GM12891 (cell line): ENCODE results near the gene PSG1.
"Not testable (repeated sequence)": the region's sequence is repeated elsewhere in the genome, so short reads cannot be mapped to it uniquely, and the experiment has no call there.

Experiments used
- DNase-seq: peaks from one replicate; pipeline ENCODE4 v3.0.0; 2011; ENCODE audit warnings: low spot score; ENCODE audit not compliant: insufficient read length
- FAIRE-seq: peaks from 2 replicates; lab custom pipeline; 2011; peaks lifted over from hg19 to GRCh38; lab: Jason Lieb, UNC
- PAX5 ChIP-seq: IDR thresholded peaks from 2 replicates; pipeline ENCODE4 v1.6.1; 2011; ENCODE audit warnings: low read length, moderate library complexity, mild to moderate bottlenecking; ENCODE audit not compliant: insufficient read depth, severe bottlenecking
- POLR2A ChIP-seq: IDR thresholded peaks from 2 replicates; pipeline ENCODE4 v1.6.1; 2011; ENCODE audit warnings: low read depth, low read length, control low read depth
- POLR2AphosphoS5 ChIP-seq: IDR thresholded peaks from 2 replicates; pipeline ENCODE4 v1.6.1; 2011; ENCODE audit warnings: low read depth, low read length, control low read depth
- POU2F2 ChIP-seq: IDR thresholded peaks from 2 replicates; pipeline ENCODE4 v1.6.1; 2011; ENCODE audit warnings: low read depth, mild to moderate bottlenecking, control low read depth, low read length, moderate library complexity
- SPI1 ChIP-seq: IDR thresholded peaks from 2 replicates; pipeline ENCODE4 v1.6.1; 2011; ENCODE audit warnings: low read depth, low read length, control low read depth
- TAF1 ChIP-seq: IDR thresholded peaks from 2 replicates; pipeline ENCODE4 v1.6.1; 2011; ENCODE audit warnings: low read depth, low read length, control low read depth

The PSG1 gene

DNA sequence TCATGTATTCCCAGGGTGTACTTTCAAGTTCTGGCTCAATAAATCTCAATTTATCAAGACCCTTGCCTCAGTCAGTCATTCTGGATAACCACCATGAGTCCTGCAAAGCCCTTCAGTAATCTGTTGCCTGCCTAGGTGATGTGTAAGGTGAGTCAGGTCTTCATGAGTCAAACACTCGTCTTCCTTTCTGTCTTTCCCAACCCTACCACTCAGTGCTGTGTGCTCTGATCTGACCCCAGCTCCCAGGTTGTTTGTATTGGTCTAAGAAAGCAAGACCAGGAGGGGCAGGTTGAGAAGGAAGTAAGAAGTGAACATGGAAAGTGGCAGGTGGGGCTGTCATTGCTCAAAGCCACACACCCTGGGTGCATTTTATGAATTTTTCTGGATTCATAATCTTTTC, 18.2 kb upstream of the PSG1 start:
- not testable (repeated sequence) for DNase-seq, FAIRE-seq

DNA sequence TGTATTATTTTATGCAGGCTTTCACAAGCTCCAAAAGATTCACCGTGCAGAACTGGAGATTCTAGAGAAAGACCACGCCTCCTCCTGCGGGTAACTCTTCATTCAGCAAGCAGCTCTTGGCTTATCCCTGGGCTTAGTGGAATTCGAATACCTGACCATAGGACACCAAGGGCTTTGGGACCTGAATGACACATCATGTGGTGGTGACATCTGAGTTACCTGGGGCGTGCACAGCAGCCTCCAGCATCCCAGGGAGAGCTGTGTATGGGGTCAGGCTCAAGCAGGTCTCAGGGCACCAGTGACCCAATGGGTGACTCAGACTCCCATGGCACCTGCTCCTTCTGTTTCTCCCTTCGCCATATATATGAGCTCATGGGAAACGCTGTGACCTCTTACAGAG, 10.9 kb upstream of the PSG1 start:
- FAIRE-seq, DNase-seq: not testable (repeated sequence)

DNA sequence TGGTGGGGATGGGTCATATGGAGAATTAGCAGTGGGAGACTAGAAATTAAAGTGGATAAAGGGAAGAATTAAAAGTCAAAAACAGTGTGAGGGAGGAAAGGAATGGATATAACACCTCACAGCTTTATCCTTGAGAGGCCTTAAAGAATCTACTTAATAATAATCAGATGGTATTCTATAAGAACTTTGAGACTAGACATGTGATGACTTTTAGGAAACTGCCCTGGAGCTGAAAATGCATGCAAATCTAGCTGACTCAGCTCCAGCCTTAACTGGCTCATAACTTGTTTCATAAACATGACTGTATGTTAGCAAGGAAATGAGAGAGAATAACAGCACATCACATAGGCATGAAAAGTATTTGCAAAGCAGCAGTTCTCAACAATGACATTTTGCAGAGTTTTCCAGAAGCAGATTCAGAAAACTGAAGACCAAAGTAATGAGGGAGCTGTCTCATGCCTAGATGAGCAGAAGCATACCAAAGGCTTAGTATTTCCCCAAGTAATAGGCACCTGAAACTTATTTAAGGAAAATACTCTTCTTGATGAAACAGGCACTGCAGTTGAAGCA, 8.4 kb upstream of the PSG1 start:
- FAIRE-seq, DNase-seq: not testable (repeated sequence)

DNA sequence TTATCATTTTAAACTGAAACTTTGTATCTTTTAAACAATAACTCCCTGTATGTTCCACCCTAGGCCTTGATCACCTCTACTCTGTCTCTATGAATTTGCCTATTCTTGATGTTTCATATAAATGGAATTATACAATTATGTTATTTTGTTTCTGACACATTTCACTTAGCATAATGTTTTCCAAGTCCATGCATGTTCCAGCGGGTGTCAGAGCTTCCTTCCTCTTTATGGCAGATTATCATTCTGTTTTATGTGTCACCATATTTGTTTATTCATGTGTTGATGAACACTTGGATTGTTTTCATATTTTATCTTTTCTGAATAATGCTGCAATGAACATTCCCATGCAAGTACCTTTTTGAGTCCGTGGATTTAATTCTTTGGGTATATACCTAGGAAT, 3.2 kb upstream of the PSG1 start:
- FAIRE-seq, DNase-seq: not testable (repeated sequence)

DNA sequence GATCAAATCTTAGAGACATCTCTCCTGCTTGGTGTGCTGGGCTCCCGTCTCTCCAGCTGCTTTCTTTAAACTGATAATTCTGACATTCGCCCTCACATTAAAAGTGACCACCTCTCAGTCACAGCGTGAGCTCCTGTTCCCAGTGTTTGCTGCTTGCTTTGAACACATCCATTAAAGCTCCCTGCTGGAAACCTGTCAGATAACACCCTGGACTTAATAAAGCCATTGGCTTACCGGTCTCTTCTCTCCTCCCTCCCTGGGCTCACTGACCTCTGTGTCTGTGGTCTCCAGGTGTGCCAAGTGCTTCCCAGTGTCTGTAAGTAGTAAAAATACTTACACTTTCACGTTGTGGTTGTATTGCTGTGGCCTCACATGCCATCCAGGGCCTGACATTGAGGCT, 2.5 kb upstream of the PSG1 start:
- DNase-seq, FAIRE-seq: not testable (repeated sequence)

DNA sequence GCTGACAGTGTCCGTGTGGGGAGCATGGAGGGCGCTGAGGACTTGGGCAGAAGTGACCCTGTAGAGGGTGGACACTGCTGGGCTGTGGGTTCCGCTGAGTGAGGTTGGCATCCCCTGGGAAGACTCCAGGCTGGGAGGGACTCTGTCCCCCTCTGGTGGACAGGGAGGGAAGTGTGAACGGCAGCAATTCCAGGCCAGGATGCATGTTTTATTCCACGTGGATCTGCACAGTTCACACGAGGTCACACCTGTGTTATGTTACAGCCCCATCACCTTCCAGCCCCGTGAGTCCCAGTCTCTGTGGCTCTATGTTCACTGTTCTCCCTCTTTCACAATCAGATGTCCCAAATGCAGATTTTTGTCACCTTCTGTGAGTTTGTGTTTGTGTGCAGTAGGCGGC, 1.8 kb upstream of the PSG1 start:
- not testable (repeated sequence) for FAIRE-seq

DNA sequence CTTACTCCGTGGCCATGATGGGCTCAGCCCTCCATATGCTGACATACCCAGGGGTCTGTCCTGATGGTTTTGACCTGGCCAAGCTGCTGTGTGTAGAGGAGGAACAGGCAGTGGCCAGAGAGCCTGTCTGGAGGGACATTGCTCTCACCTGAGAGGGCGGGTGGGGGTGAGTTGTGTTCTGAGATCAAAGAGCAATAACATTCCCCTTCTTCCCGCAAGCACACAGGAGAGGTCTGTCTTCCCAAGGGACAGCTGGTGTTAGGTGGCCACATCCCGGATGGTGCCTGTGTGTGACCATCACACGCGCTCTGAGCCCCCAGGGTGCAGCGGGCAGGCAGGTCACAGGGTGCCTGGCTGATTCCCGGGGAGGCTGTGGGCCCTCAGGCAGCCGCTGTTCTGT, 1.1 kb upstream of the PSG1 start:
- not testable (repeated sequence) for FAIRE-seq

More for the DNA sequence above, 1.8 kb upstream of the PSG1 start:
- not testable (repeated sequence) for DNase-seq

DNA sequence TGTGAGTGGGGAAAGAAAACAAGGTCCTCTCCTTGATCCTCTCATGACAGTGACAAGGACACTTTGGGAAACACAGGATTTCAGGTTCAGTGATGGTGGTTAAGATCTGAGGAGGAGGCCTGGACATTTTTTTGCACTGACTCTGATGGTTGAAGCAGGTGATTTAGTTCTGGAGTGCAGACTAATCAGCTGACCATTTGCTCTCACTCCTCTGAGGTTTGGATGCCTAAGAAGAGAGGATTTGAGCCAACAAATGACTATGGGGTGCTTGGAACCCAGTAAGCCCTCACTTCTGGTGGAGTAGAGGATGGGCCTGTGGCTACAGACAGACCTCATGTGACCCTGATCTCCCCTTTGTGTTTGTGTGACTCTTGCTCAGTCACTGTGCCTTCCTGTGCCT, 2.9 kb downstream of the PSG1 start:
- not testable (repeated sequence) for DNase-seq, FAIRE-seq

More for the DNA sequence above, 1.1 kb upstream of the PSG1 start:
- DNase-seq = not testable (repeated sequence)

DNA sequence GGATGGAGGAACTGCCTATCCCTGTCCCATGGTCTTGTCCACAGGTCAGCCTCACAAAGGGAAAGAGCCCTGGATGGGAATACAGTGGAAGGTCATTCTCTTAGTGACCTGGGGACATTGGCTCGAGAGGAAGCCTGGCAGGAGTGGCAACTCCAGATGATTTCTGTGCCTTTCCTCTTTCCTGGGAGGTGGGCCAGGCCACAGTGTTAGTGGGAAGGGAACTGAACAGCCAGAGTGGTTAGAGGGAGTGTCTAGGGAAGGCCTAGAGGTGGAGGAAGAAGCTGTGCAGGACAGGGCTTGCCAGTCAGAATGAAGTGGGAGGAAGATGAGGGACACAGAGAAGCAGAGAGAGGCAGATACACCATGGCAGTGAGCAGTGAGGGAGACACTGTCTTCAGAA, 3.6 kb downstream of the PSG1 start:
- not testable (repeated sequence) for FAIRE-seq, DNase-seq

DNA sequence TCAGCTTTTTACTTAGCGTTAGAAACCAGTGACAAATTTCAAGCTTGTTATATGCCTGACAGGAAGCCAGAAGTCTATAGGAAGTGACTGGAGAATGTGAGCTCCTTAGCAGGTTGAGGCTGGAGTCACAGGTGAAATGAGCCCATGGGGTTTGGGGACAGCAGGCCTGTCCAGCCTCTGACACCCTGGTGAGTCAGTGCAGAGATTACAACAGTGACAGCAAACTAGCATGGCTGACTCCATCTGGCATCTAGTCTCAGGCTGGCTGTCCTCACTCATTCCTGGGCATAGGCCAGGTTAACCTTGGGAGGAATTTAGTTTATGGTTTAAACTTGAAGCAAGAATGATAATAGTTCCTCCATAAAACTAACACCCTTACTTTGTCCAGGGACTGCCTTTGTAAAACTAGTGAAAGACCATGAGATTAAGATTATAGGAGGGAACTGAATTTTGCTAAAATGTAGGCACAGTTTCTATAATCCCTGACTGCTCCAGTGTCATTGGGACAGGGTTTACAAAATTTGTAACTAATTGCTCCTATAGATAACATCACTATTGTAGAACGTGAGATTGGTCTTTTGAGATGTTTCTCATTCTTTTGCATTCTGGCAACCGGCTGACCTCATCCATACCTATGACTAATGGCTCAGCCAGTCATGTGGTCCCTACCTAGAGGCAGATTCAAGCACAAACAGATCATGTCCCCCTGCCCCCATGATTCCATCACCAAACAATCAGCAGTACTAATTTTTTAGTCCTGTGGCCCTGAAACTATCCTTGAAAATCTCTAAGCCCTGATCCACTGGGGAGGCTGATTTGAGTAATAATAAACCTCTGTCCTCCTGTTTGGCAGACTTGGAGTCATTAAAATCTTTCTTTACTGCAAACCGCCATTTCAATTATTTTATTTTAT, 4.4 kb downstream of the PSG1 start:
- FAIRE-seq, DNase-seq: not testable (repeated sequence)

DNA sequence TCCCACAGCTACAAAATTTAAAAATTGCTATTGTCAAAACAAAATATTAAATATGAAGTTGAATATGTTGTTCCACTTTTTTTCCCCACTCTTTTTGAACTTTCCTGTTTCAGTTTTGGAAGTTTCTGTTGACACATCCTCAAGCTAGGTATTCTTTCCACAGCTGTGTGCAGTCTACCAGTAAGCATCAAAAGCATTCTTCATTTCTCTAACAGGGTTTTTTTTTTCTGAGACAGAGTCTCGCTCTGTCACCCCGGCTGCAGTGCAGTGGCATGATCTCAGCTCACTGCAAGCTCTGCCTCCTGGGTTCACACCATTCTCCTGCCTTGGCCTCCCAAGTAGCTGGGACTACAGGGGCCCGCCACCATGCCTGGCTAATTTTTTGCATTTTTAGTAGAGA, 5.4 kb downstream of the PSG1 start:
- FAIRE-seq, DNase-seq: not testable (repeated sequence)

DNA sequence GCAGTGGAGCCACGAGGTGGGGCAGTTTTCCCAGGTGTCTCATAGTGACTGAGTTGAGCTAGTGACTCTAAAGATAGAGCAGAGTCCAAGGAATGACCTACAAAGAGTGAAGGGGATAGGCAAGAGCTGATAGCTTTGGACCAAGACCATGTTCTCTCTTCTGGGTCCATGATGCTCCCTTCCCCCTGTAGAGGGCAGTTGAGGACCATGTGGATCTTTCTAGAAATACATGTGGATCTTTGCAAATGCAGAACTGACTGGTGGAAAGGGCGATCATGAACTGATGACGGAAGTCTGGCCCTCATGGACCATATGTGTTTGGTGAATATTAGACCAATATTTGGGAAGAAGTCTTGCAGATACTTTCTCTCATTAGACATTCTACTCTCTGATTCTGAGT, 6.9 kb downstream of the PSG1 start:
- FAIRE-seq (no peak), DNase-seq (no peak)
- no peak for TF ChIP-seq PAX5
- no peak for TF ChIP-seq SPI1
- no peak for TF ChIP-seq POLR2AphosphoS5
- no peak for TF ChIP-seq TAF1

DNA sequence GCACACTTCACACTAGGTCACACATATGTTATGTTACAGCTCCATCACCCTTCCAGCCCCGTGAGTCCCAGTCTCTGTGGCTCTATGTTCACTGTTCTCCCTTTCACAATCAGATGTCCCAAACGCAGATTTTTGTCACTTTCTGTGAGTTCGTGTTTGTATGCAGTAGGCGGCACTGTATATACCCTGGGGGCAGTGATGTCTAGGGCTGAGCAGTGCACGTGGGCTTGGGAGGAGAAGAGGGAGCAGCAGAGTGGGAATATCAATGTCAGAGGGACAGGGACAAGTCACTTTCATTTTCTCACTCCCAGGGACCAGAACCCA, 22.0 kb downstream of the PSG1 start:
- TF ChIP-seq POU2F2 (no peak), POLR2AphosphoS5 (no peak), SPI1 (no peak), POLR2A (no peak), TAF1 (no peak)
- FAIRE-seq (no peak), DNase-seq (no peak)

DNA sequence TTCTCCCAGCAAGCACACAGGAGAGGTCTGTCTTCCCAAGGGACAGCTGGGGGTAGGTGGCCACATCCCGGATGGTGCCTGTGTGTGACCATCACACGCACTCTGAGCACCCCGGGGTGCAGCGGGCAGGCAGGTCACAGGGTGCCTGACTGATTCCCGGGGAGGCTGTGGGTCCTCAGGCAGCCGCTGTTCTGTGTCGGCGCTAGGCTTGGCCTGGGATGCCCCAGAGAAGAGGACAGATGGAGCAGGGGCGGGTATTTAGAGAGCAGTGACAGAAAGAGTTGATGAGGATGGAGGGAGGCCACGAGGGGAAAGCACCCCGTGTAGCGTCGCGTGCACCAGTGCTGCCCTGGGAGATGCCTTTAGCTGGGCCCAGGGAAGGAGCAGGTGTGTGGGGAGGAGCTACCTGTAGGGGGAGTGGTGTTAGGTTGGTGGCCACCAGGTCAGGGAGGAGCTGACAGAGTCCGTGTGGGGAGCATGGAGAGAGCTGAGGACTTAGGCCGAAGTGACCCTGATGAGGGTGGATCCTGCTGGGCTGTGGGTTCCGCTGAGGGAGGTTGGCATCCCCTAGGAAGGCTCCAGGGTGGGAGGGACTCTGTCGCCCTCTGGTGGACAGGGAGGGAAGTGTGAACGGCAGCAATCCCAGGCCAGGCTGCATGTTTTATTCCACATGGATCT, 22.5 kb downstream of the PSG1 start:
- not testable (repeated sequence) for DNase-seq, FAIRE-seq

DNA sequence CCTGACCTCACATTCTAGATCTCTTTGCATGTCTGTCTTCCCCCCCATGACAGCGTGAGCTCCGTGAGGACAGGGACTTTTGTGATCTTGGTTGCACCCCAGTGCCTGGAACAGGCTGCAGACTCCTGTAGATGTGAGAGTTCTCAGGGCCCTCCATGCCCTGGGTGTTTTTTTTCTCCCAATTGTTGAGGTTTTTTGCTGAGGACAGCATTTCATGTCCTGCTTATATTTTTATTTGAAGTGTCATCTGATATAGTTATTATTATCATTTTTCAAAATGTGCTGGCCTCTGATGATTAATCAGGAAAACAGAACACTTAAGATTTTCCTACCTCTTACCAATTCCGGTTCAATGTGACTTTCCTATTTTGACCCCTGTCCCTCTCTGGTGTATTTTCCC, 24.8 kb downstream of the PSG1 start:
- DNase-seq, FAIRE-seq: not testable (repeated sequence)

DNA sequence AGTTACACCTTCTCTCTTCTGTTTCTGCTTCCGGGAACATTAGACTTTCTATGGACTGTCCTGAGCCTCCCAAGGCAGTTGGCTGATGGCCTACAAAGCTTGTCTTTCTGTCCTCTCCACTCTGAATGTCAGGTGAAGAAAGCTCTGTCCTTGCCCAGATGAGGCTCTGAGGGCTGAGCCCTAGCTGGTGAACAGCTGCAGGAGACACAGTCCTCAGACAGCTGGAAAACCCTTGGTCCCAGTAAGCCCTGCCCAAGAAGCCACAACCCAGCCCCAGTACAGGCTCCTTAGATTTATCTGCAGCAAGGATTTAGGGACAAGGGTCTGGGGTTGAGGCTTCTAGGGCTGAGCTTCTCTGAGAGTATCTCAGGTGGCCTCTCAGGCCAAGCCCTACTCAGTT, 26.3 kb downstream of the PSG1 start:
- not testable (repeated sequence) for FAIRE-seq, DNase-seq

DNA sequence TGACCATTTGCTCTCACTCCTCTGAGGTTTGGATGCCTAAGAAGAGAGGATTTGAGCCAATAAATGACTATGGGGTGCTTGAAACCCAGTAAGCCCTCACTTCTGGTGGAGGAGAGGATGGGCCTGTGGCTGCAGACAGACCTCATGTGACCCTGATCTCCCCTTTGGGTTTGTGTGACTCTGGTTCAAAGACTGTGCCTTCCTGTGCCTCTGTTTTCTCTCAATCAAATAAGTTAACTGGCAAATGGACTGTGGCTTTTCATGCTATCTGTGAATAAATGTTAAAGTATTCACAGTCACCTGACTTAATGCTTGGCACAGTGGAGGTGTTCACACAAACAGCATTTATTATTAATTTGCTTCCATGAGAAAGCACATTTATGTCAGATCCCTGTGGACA, 26.7 kb downstream of the PSG1 start:
- DNase-seq, FAIRE-seq: not testable (repeated sequence)

DNA sequence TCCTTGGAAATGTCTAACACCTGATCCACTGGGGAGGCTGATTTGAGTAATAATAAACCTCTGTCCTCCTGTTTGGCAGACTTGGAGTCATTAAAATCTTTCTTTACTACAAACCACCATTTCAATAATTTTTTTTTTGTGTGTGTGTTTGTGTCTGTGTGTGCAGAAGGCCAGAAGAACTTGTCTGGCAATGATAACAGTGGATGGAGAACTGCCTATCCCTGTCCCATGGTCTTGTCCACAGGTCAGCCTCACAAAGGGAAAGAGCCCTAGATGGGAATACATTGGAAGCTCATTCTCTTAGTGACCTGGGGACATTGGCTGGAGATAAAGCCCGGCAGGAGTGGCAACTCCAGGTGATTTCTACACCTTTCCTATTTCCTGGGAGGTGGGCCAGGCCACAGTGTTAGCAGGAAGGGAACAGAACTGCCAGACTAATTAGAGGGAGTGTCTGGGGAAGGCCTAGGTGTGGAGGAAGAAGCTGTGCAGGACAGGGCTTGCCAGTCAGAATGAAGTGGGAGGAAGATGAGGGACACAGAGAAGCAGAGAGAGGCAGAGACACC, 27.7 kb downstream of the PSG1 start:
- FAIRE-seq, DNase-seq: not testable (repeated sequence)
